Sigmoid colon (tissue), 4 donors: ENCODE results near the gene VAV3.

ENCODE experiments used
- EP300 ChIP-seq, 4 donors: sonication (generic); formaldehyde crosslinking; IDR thresholded peaks; one replicate each; pipeline ENCODE4 v1.6.1; 2017; ENCODE audit warnings: antibody characterized with exemption in 4 of 4
- POLR2AphosphoS5 ChIP-seq, 4 donors: sonication (generic); formaldehyde crosslinking; IDR thresholded peaks; one replicate each; pipeline ENCODE4 v1.6.1; 2017; ENCODE audit warnings: antibody characterized with exemption in 4 of 4
- TF ChIP-seq, protein P1 (sequence below), 4 experiments: fragments of 450-650 bp in 3 of 4; fragments of 200-600 bp in 1 of 4; IDR thresholded peaks; one replicate each; pipeline ENCODE4 v1.5.1; 2016 to 2019; ENCODE audit warnings: antibody characterized with exemption in 4 of 4, mild to moderate bottlenecking in 3 of 4, moderate library complexity in 2 of 4

GRCh38 chr1:107739201-107739600 is 225.8 kb downstream of the VAV3 start:
- TF ChIP-seq EP300 (IDR thresholded peaks at IDR 0.05) (no peak), POLR2AphosphoS5 (IDR thresholded peaks at IDR 0.05) (no peak)
- TF ChIP-seq, protein P1, sequence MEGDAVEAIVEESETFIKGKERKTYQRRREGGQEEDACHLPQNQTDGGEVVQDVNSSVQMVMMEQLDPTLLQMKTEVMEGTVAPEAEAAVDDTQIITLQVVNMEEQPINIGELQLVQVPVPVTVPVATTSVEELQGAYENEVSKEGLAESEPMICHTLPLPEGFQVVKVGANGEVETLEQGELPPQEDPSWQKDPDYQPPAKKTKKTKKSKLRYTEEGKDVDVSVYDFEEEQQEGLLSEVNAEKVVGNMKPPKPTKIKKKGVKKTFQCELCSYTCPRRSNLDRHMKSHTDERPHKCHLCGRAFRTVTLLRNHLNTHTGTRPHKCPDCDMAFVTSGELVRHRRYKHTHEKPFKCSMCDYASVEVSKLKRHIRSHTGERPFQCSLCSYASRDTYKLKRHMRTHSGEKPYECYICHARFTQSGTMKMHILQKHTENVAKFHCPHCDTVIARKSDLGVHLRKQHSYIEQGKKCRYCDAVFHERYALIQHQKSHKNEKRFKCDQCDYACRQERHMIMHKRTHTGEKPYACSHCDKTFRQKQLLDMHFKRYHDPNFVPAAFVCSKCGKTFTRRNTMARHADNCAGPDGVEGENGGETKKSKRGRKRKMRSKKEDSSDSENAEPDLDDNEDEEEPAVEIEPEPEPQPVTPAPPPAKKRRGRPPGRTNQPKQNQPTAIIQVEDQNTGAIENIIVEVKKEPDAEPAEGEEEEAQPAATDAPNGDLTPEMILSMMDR (IDR thresholded peaks at IDR 0.05) = no peak
